Measurements from ENCODE around the gene HS3ST4. TPM values are rescaled to one million over a fixed set of nuclear protein-coding genes. Genes with fewer than 3 reads are reported as not detected.

Gene HS3ST4
- total RNA-seq, 1 donor from 2014 or later: not detected

DNA sequence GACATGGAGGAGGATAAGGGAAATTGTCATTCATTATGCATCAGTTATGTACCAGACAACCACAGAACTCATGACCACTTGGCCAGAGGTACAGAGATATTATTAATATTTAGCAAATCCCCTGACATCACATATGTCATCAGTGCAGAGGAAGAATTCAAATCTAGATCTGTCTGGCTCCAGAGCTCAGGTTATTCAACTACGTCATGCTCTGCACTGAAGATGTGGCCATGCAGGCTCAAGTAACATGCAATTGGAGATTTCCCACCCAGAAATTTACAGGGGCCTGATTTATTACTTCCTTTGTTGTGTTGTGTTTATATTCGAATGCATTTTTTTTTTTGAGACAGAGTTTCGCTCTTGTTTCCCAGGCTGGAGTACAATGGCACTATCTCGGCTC, 224.3 kb downstream of the HS3ST4 start:
- TF ChIP-seq, protein P1, sequence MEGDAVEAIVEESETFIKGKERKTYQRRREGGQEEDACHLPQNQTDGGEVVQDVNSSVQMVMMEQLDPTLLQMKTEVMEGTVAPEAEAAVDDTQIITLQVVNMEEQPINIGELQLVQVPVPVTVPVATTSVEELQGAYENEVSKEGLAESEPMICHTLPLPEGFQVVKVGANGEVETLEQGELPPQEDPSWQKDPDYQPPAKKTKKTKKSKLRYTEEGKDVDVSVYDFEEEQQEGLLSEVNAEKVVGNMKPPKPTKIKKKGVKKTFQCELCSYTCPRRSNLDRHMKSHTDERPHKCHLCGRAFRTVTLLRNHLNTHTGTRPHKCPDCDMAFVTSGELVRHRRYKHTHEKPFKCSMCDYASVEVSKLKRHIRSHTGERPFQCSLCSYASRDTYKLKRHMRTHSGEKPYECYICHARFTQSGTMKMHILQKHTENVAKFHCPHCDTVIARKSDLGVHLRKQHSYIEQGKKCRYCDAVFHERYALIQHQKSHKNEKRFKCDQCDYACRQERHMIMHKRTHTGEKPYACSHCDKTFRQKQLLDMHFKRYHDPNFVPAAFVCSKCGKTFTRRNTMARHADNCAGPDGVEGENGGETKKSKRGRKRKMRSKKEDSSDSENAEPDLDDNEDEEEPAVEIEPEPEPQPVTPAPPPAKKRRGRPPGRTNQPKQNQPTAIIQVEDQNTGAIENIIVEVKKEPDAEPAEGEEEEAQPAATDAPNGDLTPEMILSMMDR (conservative IDR thresholded peaks at IDR 0.05; ENCODE audit: low read depth, low read length): no peak
- no peak for DNase-seq (ENCODE audit: low read depth)
- H3K4me3 ChIP-seq (ENCODE audit: low read depth, low read length): no peak overlapping the region

DNA sequence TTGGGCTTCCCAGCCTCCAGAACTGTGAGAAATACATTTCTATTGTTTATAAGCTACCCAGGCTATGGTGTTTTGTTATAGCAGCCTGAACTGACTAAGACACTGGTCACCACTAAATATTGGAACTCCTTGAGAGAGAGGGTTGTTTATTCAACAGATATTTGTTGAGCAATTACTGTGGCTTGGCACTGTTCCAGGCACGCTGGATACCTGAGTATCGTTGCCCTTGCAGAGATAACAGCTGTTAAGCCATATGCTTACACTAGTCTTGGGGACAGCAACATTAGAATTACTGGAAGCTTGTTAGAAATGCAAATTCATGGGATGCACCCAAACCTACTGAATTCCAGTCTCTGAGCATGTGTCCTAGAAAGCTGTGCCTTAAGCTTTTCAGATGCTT, 230.7 kb downstream of the HS3ST4 start:
- TF ChIP-seq, protein P1 (conservative IDR thresholded peaks at IDR 0.05; ENCODE audit: low read depth, low read length): no peak

DNA sequence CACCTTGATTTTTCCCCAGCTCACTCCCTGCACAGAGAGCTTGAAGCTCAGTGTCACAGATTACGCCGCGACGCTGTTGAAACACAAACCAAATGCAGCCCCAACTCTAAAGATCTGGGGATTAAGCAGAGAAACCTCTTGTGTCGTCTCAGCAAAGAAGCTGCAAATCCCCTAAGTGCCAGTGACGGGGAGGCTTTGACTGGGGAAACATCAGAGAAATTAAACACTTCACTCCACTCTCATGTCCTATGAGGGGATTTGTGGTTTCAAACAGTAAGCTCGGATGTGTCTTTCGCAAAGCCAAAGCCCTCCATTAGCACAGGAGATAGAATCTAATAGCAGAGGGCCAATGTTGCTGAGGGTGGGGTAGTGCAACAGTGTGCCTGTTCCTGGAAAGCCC, 233.7 kb downstream of the HS3ST4 start:
- TF ChIP-seq, protein P1 (conservative IDR thresholded peaks at IDR 0.05; ENCODE audit: low read depth, low read length): no peak
- no peak for DNase-seq (ENCODE audit: low read depth)
- H3K4me3 ChIP-seq (ENCODE audit: low read depth, low read length): no peak overlapping the region

More for the DNA sequence above, 230.7 kb downstream of the HS3ST4 start:
- no peak for DNase-seq (ENCODE audit: low read depth)
- no peak overlapping the region for H3K4me3 ChIP-seq (ENCODE audit: low read depth, low read length)

DNA sequence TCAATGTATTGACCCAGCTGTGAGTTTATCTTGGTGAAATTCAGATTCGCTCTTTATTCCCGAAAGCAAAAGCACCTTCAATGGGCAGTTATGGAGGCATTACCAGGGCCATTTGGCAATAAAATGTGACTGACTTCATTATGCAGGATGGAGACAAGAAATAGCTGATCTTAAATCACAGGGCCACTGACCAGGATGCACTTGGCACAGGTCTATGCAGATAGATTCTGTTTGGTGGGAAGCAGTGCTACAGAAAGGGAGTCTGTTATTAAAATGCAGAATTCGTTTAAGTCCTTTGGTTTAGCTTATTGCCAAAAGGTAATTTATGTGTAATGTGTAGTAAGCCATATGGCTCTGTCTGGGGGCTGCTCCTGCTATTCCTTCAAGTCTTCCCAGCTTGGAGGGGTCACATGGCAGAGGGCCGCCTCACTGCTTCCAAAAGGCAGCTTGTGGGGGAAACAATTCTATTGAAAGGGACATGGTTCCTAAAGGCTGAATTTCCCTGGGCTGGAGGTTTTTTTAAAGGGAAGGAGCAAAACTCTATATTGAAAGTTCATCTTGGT, 239.8 kb downstream of the HS3ST4 start:
- TF ChIP-seq, protein P1 (conservative IDR thresholded peaks at IDR 0.05; ENCODE audit: low read depth, low read length): no peak
- no peak for DNase-seq (ENCODE audit: low read depth)
- no peak overlapping the region for H3K4me3 ChIP-seq (ENCODE audit: low read depth, low read length)

DNA sequence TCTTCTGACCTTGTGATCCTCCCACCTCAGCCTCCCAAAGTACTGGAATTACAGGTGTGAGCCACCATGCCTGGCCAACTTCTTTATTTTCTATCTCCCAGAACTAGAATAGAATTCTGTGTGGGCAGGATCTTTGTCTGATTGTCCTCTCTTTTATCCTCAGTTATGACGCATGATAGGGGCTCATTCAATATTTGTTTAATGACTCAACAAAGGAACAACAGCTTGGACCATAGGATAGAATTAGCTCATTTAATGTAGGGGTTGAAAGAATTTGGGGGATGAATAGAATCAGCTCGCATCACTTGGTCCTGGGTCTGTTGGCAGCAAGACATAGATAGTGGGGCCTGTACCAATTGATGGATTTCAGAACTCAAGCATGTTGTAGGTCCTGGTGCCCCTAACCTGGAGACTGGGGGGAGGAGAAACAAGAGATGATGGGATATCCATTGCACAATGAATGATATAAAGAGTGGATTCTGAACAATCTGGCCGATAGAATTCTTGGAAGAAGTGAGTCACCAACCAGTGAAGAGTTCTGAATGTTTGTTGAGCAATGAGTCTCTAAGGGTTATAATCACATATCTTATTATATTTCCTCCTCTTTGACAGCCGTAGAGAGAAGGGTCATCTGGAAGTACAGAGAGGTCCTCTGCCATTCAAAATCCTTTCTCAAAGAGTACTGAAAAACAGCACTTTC, 250.2 kb downstream of the HS3ST4 start:
- TF ChIP-seq, protein P1 (conservative IDR thresholded peaks at IDR 0.05; ENCODE audit: low read depth, low read length): no peak
- H3K4me3 ChIP-seq (ENCODE audit: low read depth, low read length): no peak overlapping the region
- no peak for DNase-seq (ENCODE audit: low read depth)

DNA sequence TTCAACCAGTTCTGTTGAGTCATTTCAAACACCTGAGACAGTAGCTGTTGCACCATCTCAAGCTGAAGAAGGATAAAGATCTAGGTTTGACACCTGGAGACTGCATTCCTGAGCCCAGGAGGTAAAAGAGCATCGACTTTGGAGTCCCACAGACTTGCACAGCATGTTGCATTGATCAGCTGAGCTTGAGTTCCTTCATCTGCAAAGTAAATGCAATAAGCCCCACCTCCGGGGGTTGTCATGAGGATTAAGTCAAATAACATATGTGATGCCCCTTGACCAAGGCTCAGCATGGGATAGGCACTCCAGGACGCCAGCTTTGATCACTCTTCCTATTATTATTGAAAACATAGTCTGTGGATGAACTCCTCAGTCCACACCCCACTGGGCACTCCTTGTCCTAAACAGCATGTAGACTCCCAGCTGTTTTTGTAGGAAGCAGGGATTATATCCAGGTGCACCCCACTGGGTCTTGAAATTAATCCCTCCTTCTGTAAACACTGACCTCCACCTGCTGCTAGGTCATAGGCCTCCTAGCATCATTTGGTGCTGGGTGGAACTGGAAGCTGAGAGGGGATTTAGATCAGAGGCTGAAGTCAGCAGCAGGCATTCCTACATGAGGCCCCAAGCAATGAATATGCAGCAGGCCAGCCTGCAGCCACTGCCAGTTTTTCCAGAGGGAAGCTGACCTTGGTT, 259.0 kb downstream of the HS3ST4 start:
- no peak overlapping the region for H3K4me3 ChIP-seq (ENCODE audit: low read depth, low read length)
- no peak for DNase-seq (ENCODE audit: low read depth)
- TF ChIP-seq, protein P1 (conservative IDR thresholded peaks at IDR 0.05; ENCODE audit: low read depth, low read length): no peak

Measured in epithelial cell of proximal tubule (primary cell).